ENCODE measurements around the gene OGA.

OGA gene

GRCh38 chr10:101818119-101818871 lies at the start of gene OGA:
Gene OGA, minus strand, starts transcription at chr10:101818444. Its CDS starts 422 bp downstream, at chr10:101818022.
- DNase-seq (ENCODE audit: low spot score) = peak; percentile 86

DNA sequence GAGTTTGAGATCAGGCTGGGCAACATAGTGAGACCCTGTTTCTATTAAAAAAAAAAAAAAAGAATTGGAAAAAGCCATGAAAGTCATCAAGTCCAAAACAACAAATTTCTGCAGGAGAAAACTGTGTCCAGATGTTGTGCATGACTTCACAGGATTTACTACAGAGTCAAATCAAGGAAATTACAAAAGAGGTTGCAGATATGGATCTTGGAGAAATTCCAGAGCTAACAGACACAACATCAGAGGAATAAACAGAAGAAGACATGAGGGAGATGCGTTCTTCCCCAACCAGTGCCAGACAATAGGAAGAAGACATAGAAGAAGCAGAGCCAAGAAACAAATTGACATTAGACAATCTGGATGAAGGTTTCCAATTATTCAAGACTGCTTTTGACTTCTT lies 49.7 kb upstream of the OGA start:
- DNase-seq (ENCODE audit: low spot score) = no peak

DNA sequence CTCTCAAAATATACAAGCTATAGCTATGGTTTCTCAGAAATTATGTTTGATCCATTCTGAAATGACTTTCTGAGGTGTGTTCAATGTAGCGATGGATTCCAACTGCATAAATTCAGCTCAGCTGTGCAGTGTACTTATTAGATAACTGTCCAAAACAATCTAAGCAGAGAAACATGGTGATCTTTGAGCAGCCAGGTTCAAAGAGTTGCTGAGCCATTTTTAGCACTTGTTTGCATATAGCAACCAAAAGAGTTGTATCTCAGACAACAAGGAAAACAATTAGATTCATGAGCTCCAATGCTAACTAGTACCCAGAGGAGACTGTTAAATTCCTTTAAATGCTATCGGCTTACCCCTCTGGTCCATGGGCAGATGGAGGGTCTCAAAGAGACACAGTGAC lies 41.3 kb upstream of the OGA start:
- DNase-seq (ENCODE audit: low spot score) = no peak

DNA sequence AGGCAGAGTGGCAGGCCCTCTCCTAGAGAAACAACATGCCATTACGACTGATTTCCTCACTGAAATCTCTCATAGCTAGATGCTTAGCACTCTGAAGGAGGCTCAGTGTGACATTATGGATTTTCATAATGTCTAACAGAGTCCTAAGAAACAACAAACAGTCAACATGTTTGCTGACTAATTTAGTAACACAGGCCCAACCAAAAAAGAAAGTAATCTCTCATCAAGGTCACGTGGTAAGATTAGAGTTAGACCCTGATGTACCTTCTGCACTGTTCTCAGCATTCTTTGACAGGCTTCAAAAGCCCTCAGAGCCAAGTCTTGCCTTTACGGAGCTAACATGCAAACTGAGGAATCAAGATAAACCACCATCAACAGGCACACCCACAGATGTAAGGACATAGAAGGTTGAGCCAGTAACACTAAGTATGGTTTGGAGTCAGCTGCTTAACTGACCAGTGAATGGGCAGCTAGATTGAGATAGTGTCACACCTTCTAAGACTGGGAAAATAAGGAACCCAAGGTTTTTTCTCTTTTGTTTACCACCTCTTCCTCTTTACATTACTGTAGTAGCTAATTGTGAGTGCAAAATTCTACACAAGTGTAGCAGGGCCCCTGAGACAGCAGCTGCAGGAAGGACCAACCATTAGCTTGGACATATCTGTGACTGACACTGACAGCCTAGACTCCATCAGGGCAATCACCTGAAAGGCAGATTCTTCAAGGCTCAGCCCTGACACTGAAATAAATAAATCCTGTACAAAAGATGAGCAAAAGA lies 40.7 kb upstream of the OGA start:
- DNase-seq (ENCODE audit: low spot score) = no peak

- no peak for DNase-seq (ENCODE audit: low spot score)
Measured at GRCh38 chr10:101857802-101858476, 39.7 kb upstream of the OGA start.

- DNase-seq (ENCODE audit: low spot score) = no peak
Measured at GRCh38 chr10:101856626-101857025, 38.4 kb upstream of the OGA start.

- no peak for DNase-seq (ENCODE audit: low spot score)
Measured at GRCh38 chr10:101851411-101852116, 33.3 kb upstream of the OGA start.

GRCh38 chr10:101850749-101851148 lies 32.5 kb upstream of the OGA start:
- DNase-seq (ENCODE audit: low spot score) = no peak

- no peak for DNase-seq (ENCODE audit: low spot score)
Measured at GRCh38 chr10:101848894-101849351, 30.7 kb upstream of the OGA start.

- no peak for DNase-seq (ENCODE audit: low spot score)
Measured at GRCh38 chr10:101848408-101848807, 30.2 kb upstream of the OGA start.

- no peak for DNase-seq (ENCODE audit: low spot score)
Measured at GRCh38 chr10:101845893-101846292, 27.6 kb upstream of the OGA start.

DNA sequence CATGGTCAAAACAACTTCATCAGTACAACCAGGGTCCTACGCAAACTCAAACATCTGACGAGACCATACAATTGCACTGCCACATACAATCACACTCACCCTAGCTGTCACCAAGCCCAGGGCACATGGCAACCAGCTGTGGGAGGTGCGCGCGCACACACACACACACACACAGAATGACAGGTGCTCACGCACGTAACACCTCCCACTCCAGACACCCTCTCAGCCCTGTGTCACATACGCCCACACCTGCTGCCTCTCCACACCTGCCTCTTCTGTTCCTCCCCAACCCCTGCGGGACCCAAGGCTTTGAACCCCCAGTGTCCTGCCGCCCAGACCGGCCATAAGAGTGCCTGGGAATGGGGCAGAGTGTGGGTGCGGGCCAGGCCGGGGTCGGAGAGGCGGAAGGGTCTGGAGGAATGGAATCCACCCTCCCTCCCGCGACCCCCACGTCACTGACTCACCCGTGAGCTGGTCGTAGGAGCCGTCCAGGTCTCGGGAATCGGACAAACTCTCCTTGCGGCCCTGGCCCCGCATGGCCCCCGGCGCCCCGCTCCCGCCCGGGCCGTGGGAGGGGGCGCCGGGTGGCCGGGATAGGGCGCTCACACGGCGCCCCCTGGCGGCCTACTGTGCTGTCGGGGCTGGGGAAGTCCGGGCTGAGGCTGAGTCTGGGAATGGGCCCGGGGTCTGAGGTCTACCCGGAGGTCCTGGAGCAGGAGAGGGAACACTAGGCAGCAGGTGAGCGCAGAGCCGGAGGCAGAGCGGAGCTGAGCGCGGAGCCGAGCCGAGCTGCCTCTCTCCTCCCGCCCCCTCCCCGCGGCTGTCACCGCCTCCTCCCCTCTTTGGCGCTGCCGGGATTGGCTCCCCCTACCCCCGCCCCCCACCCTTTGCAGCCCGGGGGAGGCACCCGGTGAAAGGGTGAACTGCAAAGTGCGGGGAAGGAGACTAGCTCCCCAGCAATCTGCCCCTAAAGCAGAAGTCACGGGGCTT lies 25.1 kb upstream of the OGA start, which contains the start of gene KCNIP2:
KCNIP2 (minus strand) TSS at position 769 of the 990 bp plus-strand sequence; CDS start at position 537, 232 bp downstream.
- peak; percentile 55 for DNase-seq (ENCODE audit: low spot score)

DNA sequence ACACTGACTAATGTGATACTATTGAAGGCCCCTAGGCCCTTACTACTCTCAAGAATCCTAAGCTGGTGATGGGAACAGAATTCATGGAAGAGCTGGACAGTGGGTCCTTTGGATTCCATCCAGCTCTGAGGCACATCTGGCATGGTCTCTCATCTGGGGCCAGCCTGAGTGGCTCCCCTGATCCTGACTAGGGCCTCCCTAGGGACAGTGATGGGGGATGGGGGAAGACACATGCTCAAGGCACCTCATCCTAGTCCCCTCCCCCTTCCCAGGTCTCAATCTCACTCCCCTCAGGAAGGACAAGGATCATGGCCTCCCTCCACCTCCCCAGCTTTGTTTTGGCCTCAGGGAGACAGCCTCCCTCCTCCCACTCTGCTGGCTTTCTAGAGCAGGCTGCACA lies 23.6 kb upstream of the OGA start:
- no peak for DNase-seq (ENCODE audit: low spot score)

- DNase-seq (ENCODE audit: low spot score) = peak; percentile 85
Measured at GRCh38 chr10:101840741-101841453, 22.7 kb upstream of the OGA start.

GRCh38 chr10:101840102-101840684 lies 21.9 kb upstream of the OGA start:
- no peak for DNase-seq (ENCODE audit: low spot score)

DNA sequence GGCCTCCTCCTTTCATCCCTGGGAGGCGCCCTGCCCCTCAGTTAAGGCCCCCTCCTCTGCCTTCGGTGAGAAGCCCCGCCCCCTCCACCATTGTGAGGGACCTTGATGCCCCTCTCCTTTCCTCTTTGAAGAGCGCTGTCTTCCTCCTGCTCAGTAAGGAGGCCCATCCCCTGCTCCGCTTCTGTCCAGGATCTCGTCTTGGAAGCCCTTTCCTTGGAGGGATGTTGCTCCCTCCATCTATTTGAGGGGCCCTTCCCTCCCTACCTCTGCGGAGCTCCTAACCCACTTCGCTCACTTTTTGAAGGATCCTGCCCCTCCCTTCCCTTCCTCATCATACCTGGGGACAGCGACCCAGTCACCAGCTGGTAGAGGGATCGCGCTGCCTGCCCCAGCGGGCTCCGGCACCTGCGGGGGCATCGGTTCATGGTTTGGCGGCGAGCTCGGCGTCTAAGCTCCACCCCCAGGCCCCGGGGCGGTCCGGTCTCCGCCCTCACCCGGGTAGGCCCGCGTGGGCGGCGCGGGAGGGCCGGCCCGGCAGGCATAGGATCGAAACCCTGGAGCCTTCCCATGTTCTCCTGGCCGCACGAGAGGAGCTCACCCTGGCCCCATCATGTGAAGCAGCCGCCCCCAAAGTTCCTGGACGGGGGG lies 21.3 kb upstream of the OGA start:
- DNase-seq (ENCODE audit: low spot score) = peak; percentile 26

DNA sequence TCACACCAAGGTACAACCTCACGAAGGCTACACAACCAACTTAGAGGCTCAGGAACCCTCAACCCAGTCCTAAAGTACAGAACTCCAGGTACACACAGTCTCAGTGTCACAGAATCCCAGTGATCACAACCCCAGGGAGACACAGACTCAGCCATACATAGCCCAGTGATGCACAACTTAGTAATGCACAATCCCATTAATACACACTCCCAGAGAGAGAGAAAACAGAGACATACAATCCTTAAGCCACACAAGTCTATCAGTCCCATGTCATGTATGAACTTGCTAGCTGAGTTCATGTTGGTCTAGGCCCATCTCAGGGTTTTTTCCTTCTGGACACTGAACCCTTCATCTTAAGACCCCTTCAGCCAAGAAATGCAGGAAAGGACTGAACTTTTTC lies 20.8 kb upstream of the OGA start:
- DNase-seq (ENCODE audit: low spot score) = no peak

GRCh38 chr10:101838416-101838970 lies 20.2 kb upstream of the OGA start:
- DNase-seq (ENCODE audit: low spot score) = no peak

DNA sequence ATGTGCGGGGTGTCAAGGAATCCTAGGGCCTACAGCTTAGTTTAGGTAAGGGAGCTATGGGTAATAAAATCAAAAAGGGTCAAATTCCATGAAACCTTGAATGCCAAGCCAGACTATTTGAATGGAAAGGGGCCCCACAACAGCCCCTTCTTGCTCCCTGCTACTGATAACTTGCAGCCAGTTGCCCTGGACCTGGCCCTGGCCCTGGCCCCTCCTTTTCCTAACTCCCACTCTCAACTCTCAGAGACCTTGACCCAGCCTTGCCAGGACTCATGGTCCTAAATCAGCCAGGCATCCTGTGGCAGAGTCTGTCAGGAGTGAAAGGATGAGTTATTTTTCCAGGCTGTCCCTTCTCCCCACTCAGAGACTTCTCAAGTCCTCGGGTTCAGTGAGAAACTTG lies 19.5 kb upstream of the OGA start:
- no peak for DNase-seq (ENCODE audit: low spot score)
